Neural progenitor cell (in vitro differentiated cells): ENCODE results near the gene STRN.

Experiments
- EZH2 ChIP-seq: fragments of 200-600 bp; sonication (generic); IDR thresholded peaks from 2 replicates; pipeline ENCODE4 v1.6.1; 2017; ENCODE audit warnings: antibody characterized with exemption, mild to moderate bottlenecking, moderate library complexity
- TF ChIP-seq, protein P1 (sequence below): fragments of 200-600 bp; sonication (generic); IDR thresholded peaks from 2 replicates; pipeline ENCODE4 v1.5.1; 2017; ENCODE audit warnings: antibody characterized with exemption, mild to moderate bottlenecking

DNA sequence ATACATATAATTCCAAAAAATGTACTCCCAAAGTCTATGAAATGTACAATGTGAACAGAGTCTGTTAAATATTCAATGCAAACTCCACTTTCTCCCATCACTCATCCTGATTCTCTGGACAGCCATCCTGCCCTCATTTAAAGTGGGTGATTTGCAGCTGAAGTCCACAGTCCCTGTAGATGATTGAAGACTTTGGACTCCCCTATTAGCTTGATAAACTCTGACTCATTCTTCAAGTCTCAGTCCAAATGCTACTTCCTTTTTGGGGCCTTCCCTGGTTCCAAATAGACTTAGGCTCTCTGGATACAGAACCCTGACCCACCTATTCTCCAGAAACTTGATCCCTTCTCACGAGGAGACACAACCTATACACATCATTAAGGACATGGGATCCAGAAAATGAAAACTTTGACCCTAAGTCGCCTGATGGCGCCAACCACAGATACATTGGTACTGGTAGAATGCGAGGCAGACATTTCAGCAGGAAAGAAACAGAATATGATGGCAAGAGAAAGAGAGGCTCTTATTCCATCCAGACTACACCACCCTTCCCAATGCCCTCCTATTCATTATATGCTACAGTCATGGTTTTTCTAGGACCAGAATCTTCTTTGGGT lies 147.1 kb downstream of the STRN start:
- TF ChIP-seq, protein P1, sequence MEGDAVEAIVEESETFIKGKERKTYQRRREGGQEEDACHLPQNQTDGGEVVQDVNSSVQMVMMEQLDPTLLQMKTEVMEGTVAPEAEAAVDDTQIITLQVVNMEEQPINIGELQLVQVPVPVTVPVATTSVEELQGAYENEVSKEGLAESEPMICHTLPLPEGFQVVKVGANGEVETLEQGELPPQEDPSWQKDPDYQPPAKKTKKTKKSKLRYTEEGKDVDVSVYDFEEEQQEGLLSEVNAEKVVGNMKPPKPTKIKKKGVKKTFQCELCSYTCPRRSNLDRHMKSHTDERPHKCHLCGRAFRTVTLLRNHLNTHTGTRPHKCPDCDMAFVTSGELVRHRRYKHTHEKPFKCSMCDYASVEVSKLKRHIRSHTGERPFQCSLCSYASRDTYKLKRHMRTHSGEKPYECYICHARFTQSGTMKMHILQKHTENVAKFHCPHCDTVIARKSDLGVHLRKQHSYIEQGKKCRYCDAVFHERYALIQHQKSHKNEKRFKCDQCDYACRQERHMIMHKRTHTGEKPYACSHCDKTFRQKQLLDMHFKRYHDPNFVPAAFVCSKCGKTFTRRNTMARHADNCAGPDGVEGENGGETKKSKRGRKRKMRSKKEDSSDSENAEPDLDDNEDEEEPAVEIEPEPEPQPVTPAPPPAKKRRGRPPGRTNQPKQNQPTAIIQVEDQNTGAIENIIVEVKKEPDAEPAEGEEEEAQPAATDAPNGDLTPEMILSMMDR: peak; percentile 16
- no peak for TF ChIP-seq EZH2
